Fibroblast of skin of right biceps (primary cell): ENCODE measurements around the gene DMBX1.

Experiments used
- DNase-seq: peaks from one replicate; pipeline ENCODE4 v3.0.0-alpha.2; 2013

DMBX1 gene

GRCh38 chr1:46489638-46490405, at the start of gene DMBX1:
TSS of gene DMBX1 (plus strand) at chr1:46489836. CDS start at chr1:46507011, 17,175 bp downstream.
- peak; percentile 9 for DNase-seq

DNA sequence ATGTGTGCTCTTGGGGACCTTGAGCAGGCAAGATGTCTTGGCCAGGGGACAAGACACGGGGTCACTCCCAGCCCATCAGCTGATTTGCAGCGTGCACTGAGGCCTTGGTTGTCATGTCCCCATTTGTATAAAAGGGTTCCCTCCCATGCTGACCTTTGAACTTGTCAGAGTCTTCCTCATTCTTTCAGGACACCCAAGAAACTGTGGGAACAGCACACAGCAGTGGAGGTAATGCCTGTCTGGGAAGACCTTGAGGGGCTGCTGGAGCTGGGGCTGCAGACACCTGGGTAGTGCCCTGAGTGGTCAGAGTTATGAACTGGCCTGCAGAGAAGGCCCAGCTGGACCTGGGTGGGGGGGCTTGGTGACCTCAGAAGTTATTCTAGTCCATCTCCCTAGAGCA, 49.2 kb upstream of the DMBX1 start:
- no peak for DNase-seq

- peak; percentile 74 for DNase-seq
Observed at GRCh38 chr1:46442317-46443161, 47.1 kb upstream of the DMBX1 start.

GRCh38 chr1:46444466-46444865, 45.2 kb upstream of the DMBX1 start:
- DNase-seq = no peak

DNA sequence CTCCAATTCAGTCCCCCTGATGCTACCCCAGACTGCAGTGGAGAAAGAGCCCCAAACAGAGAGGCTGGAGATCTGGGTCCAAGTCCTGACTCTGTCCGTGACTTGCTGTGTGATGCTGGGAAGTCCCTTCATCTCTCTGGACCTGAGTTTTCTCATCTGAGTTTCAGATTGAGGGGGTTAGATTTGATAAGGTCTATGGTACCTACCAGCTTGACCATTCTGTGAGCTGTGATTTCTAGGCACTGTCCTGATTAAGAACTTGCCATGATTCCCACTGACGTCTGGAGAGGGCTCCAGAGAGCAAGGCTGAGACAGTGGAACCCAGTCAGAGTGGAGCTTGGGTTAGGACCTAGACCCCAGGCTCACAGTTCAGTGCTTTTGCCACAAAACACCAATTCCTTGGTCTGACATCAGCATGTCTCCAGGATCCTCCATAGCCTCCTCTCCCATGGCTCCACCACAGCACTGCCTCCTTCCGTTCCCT, 43.8 kb upstream of the DMBX1 start:
- DNase-seq = no peak

- peak; percentile 57 for DNase-seq
Observed at GRCh38 chr1:46446646-46447498, 42.8 kb upstream of the DMBX1 start.

DNA sequence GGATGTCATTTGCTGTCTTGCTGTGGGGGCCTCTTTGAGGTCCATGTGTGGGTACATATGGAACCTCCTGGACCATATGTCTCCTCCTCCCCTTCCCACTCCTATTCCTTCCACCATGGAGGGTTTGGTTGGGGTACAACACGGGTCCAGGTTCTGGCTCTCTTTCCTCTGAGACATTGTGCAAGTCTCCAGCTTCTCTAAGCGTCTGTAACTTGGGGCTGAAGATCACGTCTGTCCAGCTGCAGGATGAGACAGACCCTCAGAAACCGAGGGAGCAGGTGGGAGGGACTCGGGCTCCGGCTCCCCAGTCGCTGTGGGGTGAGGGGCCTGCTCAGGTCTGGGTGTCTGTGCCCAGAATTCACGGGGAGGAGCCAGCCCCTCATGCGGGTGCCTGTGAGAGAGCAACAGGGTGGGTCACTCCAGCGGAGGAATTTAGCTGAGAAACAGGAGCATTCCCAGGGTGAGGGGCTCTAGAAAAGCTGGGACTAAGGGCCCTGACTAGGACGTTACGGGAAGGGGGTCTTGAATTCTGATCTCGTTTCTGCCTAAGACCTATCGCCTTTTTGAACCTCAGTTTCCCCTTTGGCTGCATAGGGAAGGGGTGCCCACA, 42.0 kb upstream of the DMBX1 start:
- DNase-seq = no peak

GRCh38 chr1:46448109-46448911, 41.3 kb upstream of the DMBX1 start:
- DNase-seq = no peak

DNA sequence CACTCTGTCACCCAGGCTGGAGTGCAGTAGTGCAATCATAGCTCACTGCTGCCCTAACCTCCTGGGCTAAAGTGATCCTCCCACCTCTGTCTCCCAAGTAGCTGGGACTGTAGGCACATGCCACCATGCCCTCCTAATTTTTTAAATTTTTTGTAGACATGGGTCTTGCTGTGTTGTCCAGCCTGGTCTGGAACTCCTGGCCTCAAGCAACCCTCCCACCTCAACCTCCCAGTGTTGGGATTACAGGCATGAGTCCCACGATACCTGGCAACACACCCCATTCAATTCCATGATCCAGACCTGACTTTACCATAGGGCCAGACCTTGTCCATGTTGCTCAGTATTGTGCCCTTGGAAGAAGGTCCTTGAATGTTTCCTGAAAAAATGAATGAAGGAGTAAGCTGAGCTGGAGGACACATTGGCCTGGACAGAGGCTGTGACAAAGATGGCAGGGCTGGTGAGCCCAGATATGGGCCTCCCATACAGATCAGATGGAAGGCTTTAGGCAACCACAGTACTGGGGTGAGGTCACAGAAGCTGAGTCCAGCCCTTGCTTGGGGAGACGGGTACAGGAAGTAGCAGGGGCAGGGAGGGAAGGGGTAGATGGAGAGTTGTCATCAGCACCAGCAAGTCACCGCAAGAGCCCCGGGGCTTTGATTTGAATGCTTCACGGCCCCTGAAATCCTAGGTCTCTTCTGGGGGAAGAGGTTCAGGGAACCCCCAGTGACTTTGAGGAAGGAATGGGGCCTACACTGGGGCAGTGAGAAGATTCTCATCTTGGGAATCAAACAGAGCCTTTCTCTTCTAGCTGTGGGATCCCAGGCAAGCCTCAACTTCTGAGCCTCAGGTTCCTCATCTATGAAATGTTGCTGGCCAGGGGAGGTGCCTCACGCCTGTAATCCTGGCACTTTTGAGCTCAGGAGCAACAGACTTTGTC, 40.1 kb upstream of the DMBX1 start:
- no peak for DNase-seq

DNA sequence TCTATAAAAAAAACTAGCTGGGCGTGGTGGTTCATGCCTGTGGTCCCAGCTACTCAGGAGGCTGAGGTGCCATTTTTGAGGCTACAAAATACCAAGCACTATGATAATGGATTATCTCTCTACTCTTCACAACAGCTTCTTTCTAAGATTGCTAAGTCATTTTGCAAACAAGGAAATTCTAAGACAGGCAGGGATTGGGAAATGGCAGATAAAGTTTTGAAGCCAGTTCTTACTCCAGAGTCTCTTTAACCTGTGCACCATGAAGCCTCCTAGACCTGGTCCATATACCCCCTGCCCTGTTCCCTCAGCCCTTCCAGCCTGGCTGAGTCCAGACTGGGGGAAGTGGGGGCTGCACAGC, 39.5 kb upstream of the DMBX1 start:
- DNase-seq = no peak

- DNase-seq = no peak
Observed at GRCh38 chr1:46451948-46452930, 37.4 kb upstream of the DMBX1 start.

- no peak for DNase-seq
Observed at GRCh38 chr1:46452931-46453325, 36.7 kb upstream of the DMBX1 start.

DNA sequence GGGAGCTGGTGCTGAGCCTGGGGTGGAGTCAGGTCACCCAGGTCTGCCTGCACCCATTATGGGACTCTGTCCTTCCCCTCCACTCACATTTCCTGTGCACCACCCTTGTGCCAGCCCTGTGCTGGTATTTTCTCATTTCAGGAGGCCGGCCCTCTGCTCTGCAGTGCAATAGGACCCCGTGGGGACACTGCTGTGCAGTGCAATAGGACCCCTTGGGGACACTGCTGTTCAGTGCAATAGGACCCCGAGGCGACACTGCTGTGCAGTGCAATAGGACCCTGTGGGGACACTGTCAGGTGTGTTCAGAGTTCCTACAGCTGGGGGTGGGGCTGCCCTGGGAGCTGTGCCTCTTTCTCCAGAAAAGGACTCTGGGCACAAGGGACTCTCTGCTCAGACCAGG, 36.2 kb upstream of the DMBX1 start:
- no peak for DNase-seq

- DNase-seq = no peak
Observed at GRCh38 chr1:46455951-46456350, 33.7 kb upstream of the DMBX1 start.

GRCh38 chr1:46456411-46456963, 33.1 kb upstream of the DMBX1 start:
- peak; percentile 5 for DNase-seq

DNA sequence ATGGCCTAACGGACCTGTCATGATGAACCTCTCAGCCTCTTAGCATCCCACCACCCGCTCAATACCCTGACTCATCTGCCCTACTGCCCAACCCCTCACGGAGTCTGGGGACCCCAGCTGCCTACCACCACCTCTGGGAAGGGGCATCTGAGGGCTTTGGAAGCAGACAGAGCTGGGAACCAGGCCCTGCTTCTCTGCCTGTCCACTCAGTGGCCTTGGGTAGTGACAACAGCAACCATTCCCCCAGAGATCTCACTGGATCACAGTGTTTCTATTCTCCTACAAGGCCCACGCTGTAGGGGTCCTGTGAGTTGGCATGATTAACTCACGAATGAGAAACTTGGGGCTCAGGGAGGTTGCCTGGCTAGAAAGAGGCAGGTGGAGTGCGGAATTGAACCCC, 32.5 kb upstream of the DMBX1 start:
- DNase-seq = no peak

DNA sequence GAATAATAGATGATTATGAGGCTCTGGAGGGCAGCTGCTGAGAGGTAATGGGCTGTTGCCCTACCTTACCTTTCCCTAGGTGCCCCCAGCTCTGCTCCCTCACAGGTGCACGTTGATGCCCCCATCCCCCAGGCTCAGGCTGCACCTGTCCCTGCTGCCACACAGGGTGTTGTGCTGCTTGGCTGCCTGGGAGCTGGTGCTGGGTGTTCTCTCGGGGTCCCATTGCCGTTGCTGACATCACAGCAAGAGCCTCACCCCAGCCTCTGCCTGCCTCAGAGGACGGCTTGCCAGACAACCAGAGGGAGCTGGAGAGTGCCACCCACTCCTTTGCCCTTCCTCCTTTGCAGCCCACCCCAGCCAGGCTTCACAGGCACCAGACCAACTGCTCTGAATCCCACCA, 31.4 kb upstream of the DMBX1 start:
- DNase-seq = no peak

DNA sequence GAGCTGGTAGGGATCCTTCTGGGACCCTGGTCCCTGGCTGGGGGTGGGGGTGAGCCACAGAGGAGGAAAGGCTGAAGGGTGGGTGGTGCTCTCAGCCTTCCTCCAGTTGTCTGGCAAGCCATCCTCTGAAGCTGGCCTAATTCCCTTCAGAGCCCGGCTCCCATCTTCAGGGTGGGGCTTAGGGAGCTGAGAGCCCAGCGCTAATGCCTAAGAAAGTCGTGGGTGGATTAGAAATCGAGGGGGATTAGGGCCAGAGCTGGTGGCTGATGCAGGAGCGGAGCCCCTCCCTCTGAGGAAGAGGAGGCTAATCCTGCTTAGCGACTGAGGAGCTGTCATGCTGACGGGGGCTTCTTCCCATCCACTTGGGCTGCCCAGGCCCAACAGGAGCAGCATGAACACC, 30.8 kb upstream of the DMBX1 start:
- DNase-seq = no peak

GRCh38 chr1:46459315-46459714, 30.3 kb upstream of the DMBX1 start:
- DNase-seq = no peak
